SK-N-MC (cell line): Measurements from ENCODE around the gene ARL5C.

Experiments used
- EZH2 ChIP-seq: fragments of 200-600 bp; sonication (generic); IDR thresholded peaks from one replicate; pipeline ENCODE4 v1.6.1; 2017; ENCODE audit warnings: antibody characterized with exemption
- FOXP2 ChIP-seq: optimal IDR thresholded peaks from 2 replicates; pipeline ENCODE3; 2011; ENCODE audit warnings: mild to moderate bottlenecking, moderate library complexity; ENCODE audit not compliant: insufficient read depth; ENCODE audit errors: extremely low read length, control extremely low read depth
- POLR2AphosphoS5 ChIP-seq: IDR thresholded peaks from 2 replicates; pipeline ENCODE4 v1.6.1; 2012; ENCODE audit warnings: mild to moderate bottlenecking, low read depth, low read length, borderline replicate concordance

- TF ChIP-seq POLR2AphosphoS5: no peak
- no peak for TF ChIP-seq EZH2
- TF ChIP-seq FOXP2: no peak
Observed at GRCh38 chr17:39158623-39159022, 7.3 kb downstream of the ARL5C start.
